H9 (cell line): ENCODE measurements around the gene ZCCHC10. TPM values are rescaled to one million over a fixed set of nuclear protein-coding genes. Genes with fewer than 3 reads are reported as not detected.

Experiments
- DNase-seq: peaks from one replicate; pipeline ENCODE4 v3.0.0-alpha.2; 2017
- H2AFZ ChIP-seq: one replicate; pipeline ENCODE4 v1.6.1; 2013; ENCODE audit warnings: mild to moderate bottlenecking, low read length, control low read depth, moderate library complexity
- H2AK5ac ChIP-seq: 2 replicates; pipeline ENCODE4 v1.6.1; 2013; ENCODE audit warnings: low read length, control low read depth, mixed read lengths; ENCODE audit not compliant: insufficient read length
- H2BK120ac ChIP-seq: one replicate; pipeline ENCODE4 v1.6.1; 2013; ENCODE audit warnings: low read depth, mild to moderate bottlenecking, low read length, control low read depth, inconsistent platforms; ENCODE audit not compliant: poor library complexity, severe bottlenecking
- H2BK12ac ChIP-seq: 2 replicates; pipeline ENCODE4 v1.6.1; 2013; ENCODE audit warnings: low read length, control low read depth, mixed read lengths, low read depth; ENCODE audit not compliant: insufficient read length
- H2BK15ac ChIP-seq: 2 replicates; pipeline ENCODE4 v1.6.1; 2013; ENCODE audit warnings: low read depth, low read length, control low read depth
- H2BK20ac ChIP-seq: one replicate; pipeline ENCODE4 v1.6.1; 2013; ENCODE audit warnings: low read depth, mild to moderate bottlenecking, low read length, control low read depth, inconsistent platforms; ENCODE audit not compliant: poor library complexity, severe bottlenecking
- H2BK5ac ChIP-seq: 2 replicates; pipeline ENCODE4 v1.6.1; 2013; ENCODE audit warnings: low read length, control low read depth, mixed read lengths; ENCODE audit not compliant: insufficient read length
- H3K14ac ChIP-seq: 2 replicates; pipeline ENCODE4 v1.6.1; 2013; ENCODE audit warnings: low read length, control low read depth; ENCODE audit not compliant: insufficient read depth
- H3K18ac ChIP-seq: 2 replicates; pipeline ENCODE4 v1.6.1; 2013; ENCODE audit warnings: low read depth, mild to moderate bottlenecking, mixed read lengths, low read length, control low read depth; ENCODE audit not compliant: insufficient read length
- H3K23ac ChIP-seq: 2 replicates; pipeline ENCODE4 v1.6.1; 2013; ENCODE audit warnings: low read length, control low read depth, mixed read lengths, low read depth; ENCODE audit not compliant: insufficient read length
- H3K23me2 ChIP-seq: 2 replicates; pipeline ENCODE4 v1.6.1; 2013; ENCODE audit warnings: low read depth, mild to moderate bottlenecking, mixed read lengths, low read length, control low read depth; ENCODE audit not compliant: insufficient read length, poor library complexity, severe bottlenecking
- H3K27ac ChIP-seq: 2 replicates; pipeline ENCODE4 v1.5.1; 2013; ENCODE audit warnings: low read length, control low read depth, mixed read lengths, low read depth; ENCODE audit not compliant: insufficient read length
- H3K27me3 ChIP-seq: 2 replicates; pipeline ENCODE4 v1.6.1; 2013; ENCODE audit warnings: low read length, control low read depth, inconsistent platforms; ENCODE audit not compliant: insufficient read depth
- H3K4ac ChIP-seq: 2 replicates; pipeline ENCODE4 v1.6.1; 2013; ENCODE audit warnings: low read depth, mild to moderate bottlenecking, control low read depth, inconsistent platforms, low read length, moderate library complexity
- H3K4me1 ChIP-seq: 2 replicates; pipeline ENCODE4 v1.6.1; 2013; ENCODE audit warnings: low read length, control low read depth, inconsistent platforms; ENCODE audit not compliant: insufficient read depth
- H3K4me2 ChIP-seq: 2 replicates; pipeline ENCODE4 v1.6.1; 2013; ENCODE audit warnings: low read length, control low read depth, mixed read lengths; ENCODE audit not compliant: insufficient read length, insufficient read depth
- H3K56ac ChIP-seq: 2 replicates; pipeline ENCODE4 v1.6.1; 2013; ENCODE audit warnings: low read depth, mild to moderate bottlenecking, mixed read lengths, low read length, control low read depth; ENCODE audit not compliant: insufficient read length
- H3K79me1 ChIP-seq: 2 replicates; pipeline ENCODE4 v1.6.1; 2013; ENCODE audit warnings: low read depth, mild to moderate bottlenecking, moderate library complexity, low read length, control low read depth, inconsistent platforms; ENCODE audit not compliant: insufficient read depth, poor library complexity, severe bottlenecking
- H3K79me2 ChIP-seq: 2 replicates; pipeline ENCODE4 v1.6.1; 2013; ENCODE audit warnings: low read length, control low read depth, inconsistent platforms; ENCODE audit not compliant: insufficient read depth
- H3K9ac ChIP-seq: 2 replicates; pipeline ENCODE4 v1.6.1; 2013; ENCODE audit warnings: low read length, control low read depth, mixed read lengths; ENCODE audit not compliant: insufficient read length; ENCODE audit errors: extremely low read depth
- H3K9me3 ChIP-seq: one replicate; pipeline ENCODE4 v1.6.1; 2013; ENCODE audit warnings: low read depth, low read length, inconsistent platforms; ENCODE audit not compliant: control insufficient read depth
- H3T11ph ChIP-seq: one replicate; pipeline ENCODE4 v1.6.1; 2013; ENCODE audit warnings: mild to moderate bottlenecking, low read length, control low read depth, inconsistent platforms
- H4K20me1 ChIP-seq: one replicate; pipeline ENCODE4 v1.6.1; 2013; ENCODE audit not compliant: control insufficient read depth, insufficient read length, insufficient read depth
- H4K5ac ChIP-seq: 2 replicates; pipeline ENCODE4 v1.6.1; 2013; ENCODE audit warnings: low read depth, mild to moderate bottlenecking, mixed read lengths, low read length, control low read depth; ENCODE audit not compliant: insufficient read length
- H4K8ac ChIP-seq: replicated peaks from 2 replicates; pipeline ENCODE4 v1.6.1; 2013; ENCODE audit warnings: low read length, control low read depth, mixed read lengths, low read depth; ENCODE audit not compliant: insufficient read length
- H4K91ac ChIP-seq: 2 replicates; pipeline ENCODE4 v1.6.1; 2013; ENCODE audit warnings: low read depth, mild to moderate bottlenecking, moderate library complexity, mixed read lengths, low read length, control low read depth; ENCODE audit not compliant: insufficient read length
- H3K27ac Mint-ChIP-seq, 3 experiments: 2 replicates in 2 of 3; 3 replicates in 1 of 3; pipeline ENCODE4 v1.8.0; 2020 to 2021; ENCODE audit warnings: mixed read lengths in 3 of 3, mild to moderate bottlenecking in 1 of 3, moderate library complexity in 1 of 3
- H3K27me3 Mint-ChIP-seq: 2 replicates; pipeline ENCODE4 v1.8.0; 2021; ENCODE audit warnings: low read depth, mild to moderate bottlenecking, moderate library complexity, mixed read lengths
- H3K36me3 Mint-ChIP-seq, 3 experiments: 2 replicates in 2 of 3; 3 replicates in 1 of 3; pipeline ENCODE4 v1.8.0; 2020 to 2021; ENCODE audit warnings: low read depth in 3 of 3, mixed read lengths in 3 of 3; ENCODE audit not compliant: insufficient read depth in 1 of 3
- H3K4me1 Mint-ChIP-seq, 2 experiments: 2 replicates each; pipeline ENCODE4 v1.8.0; 2020; ENCODE audit warnings: mixed read lengths in 2 of 2
- H3K4me3 Mint-ChIP-seq, 2 experiments: 2 replicates in 1 of 2; 3 replicates in 1 of 2; pipeline ENCODE4 v1.8.0; 2020 to 2021; ENCODE audit warnings: mild to moderate bottlenecking in 2 of 2, mixed read lengths in 2 of 2, moderate library complexity in 1 of 2
- H3K9me3 Mint-ChIP-seq, 2 experiments: 2 replicates in 1 of 2; 3 replicates in 1 of 2; pipeline ENCODE4 v1.8.0; 2020; ENCODE audit warnings: mild to moderate bottlenecking in 2 of 2, mixed read lengths in 2 of 2, moderate library complexity in 1 of 2
- WGBS: extraction: QIAGEN DNeasy Blood & Tissue Kit; methylation state at CpG from one replicate; pipeline ENCODE4 v1.1.7; 2013; ENCODE audit warnings: missing lambda C conversion rate, low lambda C conversion rate, mixed read lengths; ENCODE audit not compliant: insufficient read length; ENCODE audit errors: extremely low coverage; 5-methylcytosine and 5-hydroxymethylcytosine counted together
- total RNA-seq: library from RNA; stranded (reverse); gene quantifications from 2 replicates; pipeline ENCODE4 v1.2.1, GENCODE V29; 2021
- TF ChIP-seq, protein P1 (sequence below): fragments of 200-600 bp; sonication (generic); conservative IDR thresholded peaks from 3 replicates; pipeline ENCODE4 v1.8.0; 2021; ENCODE audit warnings: antibody characterized with exemption, mild to moderate bottlenecking

Gene ZCCHC10
- total RNA-seq, 1 experiment from 2014 or later: 34.0 TPM

DNA sequence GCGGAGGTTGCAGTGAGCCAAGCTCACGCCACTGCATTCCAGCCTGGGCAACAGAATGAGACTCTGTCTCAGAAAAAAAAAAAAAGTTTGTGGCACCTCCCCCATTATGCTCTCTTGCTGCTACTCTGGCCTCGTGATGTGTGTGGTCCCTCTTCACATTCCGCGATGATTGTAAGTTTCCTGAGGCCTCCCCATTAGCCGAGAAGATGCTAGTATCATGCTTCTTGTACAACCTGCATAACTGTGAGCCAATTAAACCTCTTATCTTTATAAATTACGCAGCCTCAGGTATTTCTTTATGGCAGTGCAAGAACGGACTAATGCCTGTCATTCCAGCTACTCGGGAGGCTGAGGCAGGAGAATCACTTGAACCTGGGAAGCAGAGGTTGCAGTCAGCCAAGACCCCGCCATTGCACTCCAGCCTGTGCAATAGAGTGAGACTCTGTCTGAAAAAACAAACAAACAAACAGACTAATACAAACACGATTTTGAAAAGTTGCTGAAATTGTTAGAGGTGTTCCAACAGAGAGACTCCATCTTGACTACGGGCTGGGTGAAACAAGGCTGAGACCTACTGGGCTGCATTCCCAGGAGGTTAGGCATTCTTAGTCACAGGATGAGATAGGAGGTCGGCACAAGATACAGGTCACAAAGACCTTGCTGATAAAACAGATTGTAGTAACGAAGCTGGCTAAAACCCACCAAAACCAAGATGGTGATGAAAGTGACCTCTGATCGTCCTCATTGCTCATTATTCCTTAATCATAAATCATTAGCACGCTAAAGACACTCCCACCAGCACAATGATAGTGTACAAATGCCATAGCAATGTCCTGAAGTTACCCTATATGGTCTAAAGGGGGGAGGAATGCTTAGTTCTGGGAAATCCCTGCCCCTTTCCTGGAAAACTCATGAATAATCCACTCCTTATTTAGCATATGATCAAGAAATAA lies 54.6 kb downstream of the ZCCHC10 start:
- no peak overlapping the region for H3K27ac Mint-ChIP-seq
- no peak overlapping the region for H2BK5ac ChIP-seq
- no peak overlapping the region for H2BK20ac ChIP-seq
- H3K56ac ChIP-seq: no peak overlapping the region
- H2AK5ac ChIP-seq: no peak overlapping the region
- H4K8ac ChIP-seq: no peak overlapping the region
- H3K4me3 Mint-ChIP-seq: no peak overlapping the region
- no peak overlapping the region for H3K4ac ChIP-seq
- no CpG with 5 or more reads among the region's 16 CpGs for WGBS
- no peaks in the 10 kb centered on the region for H3K79me1 ChIP-seq
- TF ChIP-seq, protein P1, sequence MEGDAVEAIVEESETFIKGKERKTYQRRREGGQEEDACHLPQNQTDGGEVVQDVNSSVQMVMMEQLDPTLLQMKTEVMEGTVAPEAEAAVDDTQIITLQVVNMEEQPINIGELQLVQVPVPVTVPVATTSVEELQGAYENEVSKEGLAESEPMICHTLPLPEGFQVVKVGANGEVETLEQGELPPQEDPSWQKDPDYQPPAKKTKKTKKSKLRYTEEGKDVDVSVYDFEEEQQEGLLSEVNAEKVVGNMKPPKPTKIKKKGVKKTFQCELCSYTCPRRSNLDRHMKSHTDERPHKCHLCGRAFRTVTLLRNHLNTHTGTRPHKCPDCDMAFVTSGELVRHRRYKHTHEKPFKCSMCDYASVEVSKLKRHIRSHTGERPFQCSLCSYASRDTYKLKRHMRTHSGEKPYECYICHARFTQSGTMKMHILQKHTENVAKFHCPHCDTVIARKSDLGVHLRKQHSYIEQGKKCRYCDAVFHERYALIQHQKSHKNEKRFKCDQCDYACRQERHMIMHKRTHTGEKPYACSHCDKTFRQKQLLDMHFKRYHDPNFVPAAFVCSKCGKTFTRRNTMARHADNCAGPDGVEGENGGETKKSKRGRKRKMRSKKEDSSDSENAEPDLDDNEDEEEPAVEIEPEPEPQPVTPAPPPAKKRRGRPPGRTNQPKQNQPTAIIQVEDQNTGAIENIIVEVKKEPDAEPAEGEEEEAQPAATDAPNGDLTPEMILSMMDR: no peak
- H3K9ac ChIP-seq: no peak overlapping the region
- no peaks in the 10 kb centered on the region for H3K9me3 ChIP-seq
- H3K4me1 ChIP-seq: no peaks in the 10 kb centered on the region
- H3K27me3 Mint-ChIP-seq: peaks cover 2% of the 10 kb centered on the region
- H3K4me1 Mint-ChIP-seq: no peaks in the 10 kb centered on the region; a peak in 1 of 4 replicates
- no peak overlapping the region for H2AFZ ChIP-seq
- H3K4me2 ChIP-seq: no peak overlapping the region
- no peaks in the 10 kb centered on the region for H4K20me1 ChIP-seq
- H3K18ac ChIP-seq: no peak overlapping the region
- no peaks in the 10 kb centered on the region for H3K27me3 ChIP-seq
- H2BK120ac ChIP-seq: no peak overlapping the region
- no peak overlapping the region for H3K27ac ChIP-seq
- H2BK15ac ChIP-seq: no peak overlapping the region
- H3K36me3 Mint-ChIP-seq: peaks cover under 1% of the 10 kb centered on the region in 3 experiments; a peak in 3 of 7 replicates
- H4K91ac ChIP-seq: no peak overlapping the region
- no peak overlapping the region for H2BK12ac ChIP-seq
- no peaks in the 10 kb centered on the region for H3K79me2 ChIP-seq
- no peak overlapping the region for H3K14ac ChIP-seq
- H3K23me2 ChIP-seq: no peaks in the 10 kb centered on the region
- DNase-seq: no peak
- no peak overlapping the region for H4K5ac ChIP-seq
- H3T11ph ChIP-seq: no peak overlapping the region
- peaks cover 3 to 4% of the 10 kb centered on the region in 2 experiments for H3K9me3 Mint-ChIP-seq
- no peak overlapping the region for H3K23ac ChIP-seq
